Activated T-cell treated with anti-CD3 and anti-CD28 coated beads for 4 hours (primary cell): ENCODE data around the gene HRCT1.
"Not testable (repeated sequence)": the region's sequence is repeated elsewhere in the genome, so short reads cannot be mapped to it uniquely, and the experiment has no call there.

ENCODE experiments used
- DNase-seq: peaks from one replicate; pipeline ENCODE4 v3.0.0-alpha.2; 2020

The HRCT1 gene

DNA sequence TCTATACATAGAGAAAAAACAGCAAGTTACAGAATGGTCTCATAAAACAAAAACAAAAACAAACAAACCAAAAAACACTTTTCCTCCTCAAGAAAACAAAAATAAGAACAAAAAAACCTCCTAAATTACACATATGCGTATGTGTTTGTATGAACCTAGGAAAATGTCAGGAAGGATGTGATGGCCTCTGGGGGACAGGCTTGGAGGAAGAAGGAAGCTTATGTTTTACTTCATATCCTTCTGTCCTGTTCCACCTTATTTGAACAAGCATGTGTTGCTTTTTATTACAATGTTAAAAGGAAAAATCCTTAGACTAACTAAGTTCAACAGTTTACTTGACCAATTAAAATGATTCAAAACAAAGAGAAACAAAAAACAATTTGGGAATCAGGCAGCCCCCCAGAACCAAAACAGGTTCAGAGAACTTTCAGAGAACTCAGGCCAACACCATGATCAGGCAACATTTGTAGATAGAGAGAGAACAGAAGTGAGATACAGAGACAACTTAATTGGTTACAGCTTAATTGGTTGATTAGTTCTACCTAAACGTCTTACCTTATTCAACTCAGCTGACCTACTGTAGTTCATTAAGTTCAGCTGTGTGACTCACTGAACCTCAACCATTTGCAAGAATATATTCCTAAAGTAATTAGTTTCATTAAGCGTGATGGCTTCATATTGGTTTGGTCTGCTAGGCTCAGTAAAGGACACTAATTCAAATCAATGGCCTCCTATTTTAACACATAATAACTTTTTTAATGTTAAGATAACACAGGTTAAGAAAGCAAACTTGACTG lies 13.4 kb downstream of the HRCT1 start:
- DNase-seq = no peak

DNA sequence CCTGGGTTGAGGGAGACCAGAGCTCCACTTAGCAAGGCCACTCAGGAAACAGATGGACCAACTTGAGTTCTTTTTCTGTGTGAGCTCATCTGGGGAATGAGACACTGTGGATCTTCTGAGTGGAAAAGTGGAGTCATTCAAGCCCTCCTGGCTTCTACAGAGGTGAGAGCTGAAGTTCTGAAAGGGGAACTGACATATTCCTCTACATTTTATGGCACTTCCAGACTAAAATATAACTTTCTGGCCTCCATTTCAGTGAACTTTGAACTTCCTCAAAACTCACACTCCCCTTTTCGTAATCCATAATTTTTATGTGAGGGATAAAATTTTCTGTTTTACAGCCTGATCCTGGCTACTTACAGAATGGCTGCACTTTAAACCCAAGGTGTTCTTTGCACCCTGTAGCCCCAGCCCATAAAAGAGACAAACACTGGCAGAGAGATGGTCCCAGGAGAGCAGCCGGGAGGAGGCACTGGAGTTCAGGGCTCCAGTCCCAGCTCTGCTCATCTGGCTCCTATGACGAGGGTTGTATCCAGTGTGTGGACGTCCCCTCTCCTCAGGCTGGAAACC lies 14.1 kb downstream of the HRCT1 start:
- DNase-seq = no peak

DNA sequence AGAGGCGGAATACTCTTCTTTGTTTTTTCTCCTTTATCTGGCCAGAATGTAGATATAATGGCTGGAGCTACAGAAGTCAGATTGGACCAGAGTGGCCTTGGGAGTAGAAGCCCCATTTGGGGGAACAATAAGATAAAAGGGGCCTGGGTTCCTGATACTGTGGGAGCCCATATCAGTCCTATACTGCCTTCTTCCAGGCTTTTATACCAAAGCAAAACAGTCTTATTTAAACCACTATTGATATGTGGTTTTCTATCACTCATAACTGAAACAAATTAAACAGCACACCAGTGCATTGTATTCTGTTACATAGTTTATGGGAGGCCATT lies 17.6 kb downstream of the HRCT1 start:
- DNase-seq = no peak

DNA sequence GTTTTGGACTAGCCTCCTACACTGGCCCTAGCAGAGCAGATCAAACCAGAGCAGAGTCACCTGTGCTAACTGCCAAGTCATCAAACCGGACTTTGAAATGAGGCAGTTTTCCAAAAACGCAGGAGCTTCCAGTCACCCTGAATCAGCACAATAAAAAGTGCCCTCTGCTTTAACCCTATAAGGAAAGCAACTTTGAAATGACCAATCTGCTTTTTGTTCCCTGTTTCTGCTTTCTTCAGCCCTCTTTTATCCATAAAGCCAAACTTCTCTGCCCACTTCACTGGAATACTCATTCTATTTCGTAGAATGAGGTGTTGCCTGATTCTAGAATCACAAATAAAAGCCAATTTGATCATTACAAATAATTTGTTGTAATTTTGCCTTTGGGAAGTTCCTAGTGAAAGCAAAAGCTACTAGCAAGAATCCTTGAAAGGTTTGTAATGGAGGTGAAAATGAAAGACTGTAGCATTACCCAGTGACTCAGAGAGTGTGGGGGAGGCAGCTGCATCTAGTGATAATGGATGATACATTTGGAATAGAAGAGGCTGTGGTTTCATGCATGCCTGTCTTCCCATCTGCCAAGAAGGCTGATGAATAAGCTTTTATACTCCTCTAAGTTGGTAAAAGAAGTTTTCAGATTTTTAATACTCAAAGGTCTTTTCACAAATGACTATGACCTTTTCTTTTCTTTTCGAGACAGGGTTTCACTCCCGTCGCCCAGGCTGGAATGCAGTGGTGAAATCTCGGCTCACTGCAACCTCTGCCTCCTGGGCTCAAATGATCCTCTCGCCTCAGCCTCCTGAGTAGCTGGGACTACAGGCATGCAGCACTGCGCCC lies 18.1 kb downstream of the HRCT1 start:
- no peak for DNase-seq

DNA sequence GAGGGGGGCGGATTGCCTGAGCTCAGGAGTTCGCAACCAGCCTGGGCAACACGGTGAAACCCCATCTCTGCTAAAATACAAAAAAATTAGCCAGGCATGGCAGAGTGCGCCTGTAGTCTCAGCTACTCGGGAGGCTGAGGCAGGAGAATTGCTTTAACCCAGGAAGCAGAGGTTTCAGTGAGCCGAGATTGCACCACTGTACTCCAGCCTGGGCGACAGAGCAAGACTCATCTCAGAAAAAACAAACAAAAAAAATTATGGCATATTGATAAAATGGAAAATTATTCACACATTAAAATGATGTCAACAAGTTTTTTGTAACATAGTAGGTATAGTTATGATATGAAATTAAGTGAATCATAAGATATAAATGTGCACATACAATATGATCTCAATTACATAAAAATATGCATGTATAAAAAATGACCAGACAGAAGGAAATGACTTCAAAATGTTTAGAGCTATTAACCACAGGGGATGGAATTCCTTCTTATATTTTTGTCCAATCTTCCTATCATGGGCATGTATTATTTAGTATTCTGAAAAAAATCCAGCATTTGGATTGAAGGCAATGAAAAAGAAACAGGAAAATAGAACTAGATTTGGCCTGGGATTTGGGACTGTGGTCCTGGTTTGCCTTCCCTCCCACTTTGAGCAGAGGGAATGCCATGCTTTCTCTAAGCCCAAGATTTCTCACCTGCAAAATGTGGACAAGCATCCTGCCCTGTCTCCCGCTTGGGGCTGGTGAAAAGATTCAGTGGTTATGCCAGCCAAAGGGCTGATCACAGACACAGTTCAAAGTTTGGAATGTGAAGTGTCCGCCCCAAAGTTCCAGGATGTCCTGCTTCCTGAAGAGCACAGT lies 22.8 kb downstream of the HRCT1 start:
- DNase-seq = no peak

DNA sequence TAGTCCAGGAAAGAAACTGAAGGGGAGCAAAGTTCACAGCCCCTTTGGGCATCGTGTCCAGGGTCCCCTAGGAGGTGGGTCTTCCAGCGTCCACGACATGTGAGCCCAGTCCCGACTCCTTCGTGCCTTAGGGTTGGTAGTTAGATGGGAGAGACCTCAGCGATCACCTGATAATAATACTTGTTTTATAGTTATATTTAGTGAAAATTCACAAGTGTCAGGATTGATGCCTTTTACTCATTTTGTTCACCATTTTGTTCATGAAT lies 23.4 kb downstream of the HRCT1 start:
- DNase-seq = no peak

DNA sequence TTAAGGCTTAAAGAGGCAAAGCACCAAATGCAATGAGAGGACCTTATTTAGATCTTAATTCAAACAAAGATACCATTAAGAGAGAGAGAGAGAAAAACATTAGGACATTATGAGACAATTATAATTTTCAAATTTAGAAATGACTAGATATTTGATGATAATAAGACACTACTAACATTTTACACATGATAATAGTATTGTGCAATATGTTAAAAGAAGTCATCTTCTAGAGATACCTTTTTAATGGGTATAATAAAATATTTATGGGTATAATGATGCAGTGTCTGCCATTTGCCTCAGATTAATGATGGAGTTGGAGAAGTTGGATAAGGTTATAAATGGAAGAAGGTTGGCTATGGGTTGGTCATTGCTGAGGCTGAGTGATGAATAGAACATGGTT lies 24.5 kb downstream of the HRCT1 start:
- no peak for DNase-seq

DNA sequence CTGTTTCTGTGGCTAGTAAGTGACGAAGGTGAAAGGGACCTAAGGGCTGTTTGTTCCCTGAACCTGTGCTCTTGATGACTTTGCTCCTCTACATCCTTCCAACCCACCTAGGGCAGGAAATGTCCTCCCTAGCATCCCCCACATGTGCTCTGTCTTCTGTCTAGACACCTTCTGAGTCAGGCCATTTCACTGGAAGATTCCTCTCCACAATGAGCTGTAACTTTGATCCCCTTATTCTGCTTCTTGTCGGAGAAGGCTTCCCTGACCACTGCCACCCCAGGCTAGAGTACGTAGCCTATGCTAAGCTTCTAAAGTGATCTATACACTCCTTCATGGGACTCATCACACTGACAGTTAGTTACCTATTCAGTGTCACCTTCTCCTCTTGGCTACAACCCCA lies 25.0 kb downstream of the HRCT1 start:
- DNase-seq = no peak

DNA sequence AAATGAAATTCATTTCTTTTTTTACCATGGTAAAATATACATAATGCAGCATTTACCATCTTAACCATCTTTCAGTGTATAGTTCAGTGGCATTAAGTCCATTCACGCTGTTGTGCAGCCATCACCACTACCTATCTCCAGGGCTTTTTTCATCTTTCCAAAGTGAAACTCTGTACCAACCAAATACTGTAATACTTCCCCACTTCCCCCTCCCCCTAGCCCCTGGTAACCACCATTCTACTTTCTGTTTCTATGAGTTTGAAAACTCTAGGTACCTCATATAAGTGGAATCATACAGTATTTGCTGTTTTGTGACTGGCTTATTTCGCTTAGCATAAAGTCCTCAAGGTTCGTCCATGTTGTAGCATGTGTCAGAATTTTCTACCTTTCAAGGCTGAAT lies 26.7 kb downstream of the HRCT1 start:
- no peak for DNase-seq

DNA sequence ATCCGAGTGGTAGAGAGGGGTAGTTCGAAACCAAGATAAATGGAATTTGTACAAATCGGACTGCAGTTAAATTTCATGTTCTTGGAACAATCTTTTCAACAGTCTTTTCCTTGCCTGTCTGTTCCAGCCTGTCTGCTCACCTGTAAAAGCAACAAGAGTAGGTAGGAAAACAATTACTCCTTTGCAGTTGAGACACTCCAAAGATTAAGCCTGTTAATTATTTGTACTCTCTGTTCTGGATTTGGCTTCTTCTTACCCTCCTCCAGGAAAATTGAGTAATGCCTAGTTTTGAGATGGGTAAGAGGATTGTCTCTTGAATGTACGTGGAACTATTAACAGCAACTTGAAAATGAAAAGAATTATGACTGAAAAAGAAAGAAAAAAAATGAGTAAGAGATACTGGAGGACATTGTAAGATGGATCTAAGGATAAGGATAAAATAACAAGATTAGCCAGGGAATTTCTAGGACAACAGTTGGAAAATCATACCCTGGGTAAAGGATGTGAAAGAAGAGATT lies 27.6 kb downstream of the HRCT1 start:
- DNase-seq = no peak

DNA sequence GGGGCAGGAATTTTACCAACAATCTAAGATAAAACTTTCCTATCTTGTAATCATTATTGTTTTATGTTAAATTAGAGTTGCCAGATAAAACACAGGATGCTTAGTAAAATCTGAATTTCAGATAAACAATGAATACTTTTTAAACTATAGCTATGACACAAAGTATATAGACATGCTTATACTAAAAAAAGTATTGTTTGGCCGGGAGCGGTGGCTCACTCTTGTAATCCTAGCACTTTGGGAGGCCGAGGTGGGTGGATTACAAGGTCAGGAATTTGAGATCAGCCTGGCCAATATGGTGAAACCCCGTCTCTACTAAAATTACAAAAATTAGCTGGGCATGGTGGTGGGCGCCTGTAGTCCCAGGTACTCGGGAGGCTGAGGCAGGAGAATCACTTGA lies 28.1 kb downstream of the HRCT1 start:
- DNase-seq = not testable (repeated sequence)

DNA sequence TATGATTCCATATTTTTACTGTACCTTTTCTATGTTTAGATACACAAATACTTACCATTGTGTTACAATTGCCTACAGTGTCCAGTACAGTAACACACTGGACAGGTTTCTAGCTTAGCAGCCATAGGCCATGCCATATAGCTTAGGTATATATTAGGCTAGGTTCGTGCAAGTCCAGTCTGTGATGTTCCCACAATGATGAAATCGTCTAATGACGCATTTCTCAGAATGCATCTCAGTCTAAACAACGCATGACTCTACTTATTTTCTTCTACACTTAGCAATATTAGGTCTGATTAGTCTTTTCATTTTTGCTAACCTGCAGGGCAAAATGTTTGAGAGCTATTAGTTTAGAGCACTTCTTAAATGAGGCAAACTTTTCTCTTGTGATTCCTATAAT lies 29.3 kb downstream of the HRCT1 start:
- no peak for DNase-seq

DNA sequence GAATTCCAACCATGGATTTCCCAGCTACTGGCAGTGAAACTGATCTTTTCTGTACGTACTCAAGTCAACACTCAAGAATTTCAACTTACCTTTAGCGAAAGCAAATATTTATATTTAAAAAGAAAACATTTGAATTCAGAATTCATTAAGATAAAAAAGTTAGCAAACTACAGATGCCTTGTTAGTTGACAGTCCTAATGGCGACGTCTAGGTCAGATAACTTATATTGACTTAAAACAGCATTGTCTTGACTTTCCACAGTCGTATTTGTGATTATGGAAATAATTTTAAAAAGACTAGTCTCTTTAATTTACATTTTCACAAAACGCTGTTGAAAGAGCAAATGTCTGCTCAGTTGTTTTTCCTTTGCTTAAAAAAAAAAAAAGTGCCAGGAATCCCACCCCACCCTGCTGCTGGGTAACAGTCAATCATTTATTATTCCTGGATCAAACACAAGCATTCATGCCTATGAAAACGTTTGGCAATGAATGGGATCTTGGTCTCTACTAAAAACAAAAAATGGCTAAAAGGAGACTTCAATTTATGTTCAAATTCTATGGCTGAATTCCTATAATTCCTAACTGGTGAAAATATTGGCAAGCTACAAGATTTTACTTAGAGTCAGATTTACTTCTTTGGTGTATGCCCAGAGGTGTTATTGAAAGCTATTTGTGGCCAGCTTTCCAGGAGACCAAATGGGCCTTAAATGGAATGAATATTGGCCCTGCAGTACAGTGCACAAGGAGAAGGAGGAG lies 29.9 kb downstream of the HRCT1 start:
- no peak for DNase-seq

DNA sequence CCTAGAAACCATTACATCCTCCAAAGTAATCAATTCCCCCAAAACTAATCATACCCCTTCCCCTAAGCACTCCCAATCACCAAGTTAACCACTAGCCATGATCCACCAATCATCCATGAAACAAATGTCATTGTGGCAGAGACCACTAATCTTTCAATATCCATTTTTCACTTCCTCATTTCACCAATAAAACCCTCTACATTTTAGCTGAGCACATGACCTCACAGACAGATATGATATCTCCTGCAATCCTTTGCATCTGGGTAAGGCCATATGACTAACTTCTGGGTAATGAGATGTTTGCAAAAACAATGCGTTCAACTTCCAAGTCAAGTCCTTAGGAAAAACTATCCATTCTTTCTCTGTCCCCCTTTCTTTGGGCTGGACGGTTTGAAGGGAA lies 31.2 kb downstream of the HRCT1 start:
- no peak for DNase-seq

DNA sequence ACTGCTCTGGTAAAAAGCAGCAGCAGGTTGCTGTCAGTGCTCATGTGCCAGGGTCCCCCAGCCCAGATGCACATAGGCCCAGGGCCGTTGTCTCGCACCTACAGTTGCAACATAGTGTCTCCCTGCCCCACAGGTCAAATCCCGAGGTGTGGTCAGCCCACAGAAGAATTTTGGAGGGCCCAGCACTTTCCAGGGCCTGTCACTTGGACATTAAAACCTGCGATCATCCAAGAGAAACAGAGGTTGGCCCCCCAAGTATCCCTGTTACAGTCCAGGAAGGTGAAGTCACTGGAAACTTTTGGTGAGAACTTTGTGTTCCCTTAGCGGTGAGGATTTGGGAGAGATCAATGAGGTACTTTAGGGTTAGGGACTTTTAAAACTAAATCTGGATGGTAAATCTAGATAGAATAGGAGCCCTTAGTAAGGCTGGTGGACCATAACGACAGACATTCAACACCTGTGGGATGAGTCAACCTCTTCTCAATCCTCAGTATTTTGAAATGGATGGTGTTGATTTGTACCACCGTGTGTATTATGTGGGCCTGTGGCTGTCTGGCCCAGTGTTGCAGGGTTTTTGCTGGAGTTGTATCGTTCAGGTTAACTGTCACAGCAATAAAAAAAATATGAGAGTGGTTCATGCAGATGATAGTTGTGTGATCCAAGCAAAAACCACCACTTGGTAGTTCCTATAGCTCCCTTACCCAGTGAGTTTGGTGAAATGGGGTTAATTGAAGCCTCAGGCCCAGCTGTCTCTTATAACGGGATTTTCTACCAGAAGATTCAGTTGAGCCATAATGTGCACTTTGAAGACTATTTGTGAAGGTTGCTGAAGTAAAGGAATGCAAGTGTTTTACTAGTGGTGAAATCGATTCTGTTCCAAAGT lies 32.7 kb downstream of the HRCT1 start:
- no peak for DNase-seq

DNA sequence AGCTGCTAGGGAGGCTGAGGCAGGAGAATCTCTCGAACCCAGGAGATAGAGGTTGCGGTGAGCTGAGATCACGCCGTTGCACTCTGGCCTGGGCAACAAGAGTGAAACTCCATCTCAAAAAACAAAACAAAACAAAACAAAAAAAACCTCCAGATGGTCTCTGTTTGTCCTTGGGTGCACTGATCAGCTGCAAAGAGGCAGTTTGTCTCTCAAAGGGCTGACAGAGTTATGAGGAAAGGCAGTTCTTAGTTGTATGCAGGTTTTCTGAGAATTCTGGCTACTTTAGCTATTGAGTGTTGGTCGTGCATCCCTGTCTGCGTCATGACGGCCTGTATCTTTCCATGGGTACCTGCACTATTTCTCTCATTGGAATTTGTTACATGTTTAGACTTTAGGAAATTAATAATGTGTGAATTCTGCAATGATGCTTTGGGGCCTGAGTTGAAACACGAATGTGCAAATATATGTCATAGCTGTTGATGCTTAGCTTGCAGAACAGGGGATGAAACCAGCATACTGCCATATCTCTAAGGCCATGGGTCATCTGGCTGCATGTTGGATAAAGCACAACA lies 33.8 kb downstream of the HRCT1 start:
- DNase-seq = no peak

DNA sequence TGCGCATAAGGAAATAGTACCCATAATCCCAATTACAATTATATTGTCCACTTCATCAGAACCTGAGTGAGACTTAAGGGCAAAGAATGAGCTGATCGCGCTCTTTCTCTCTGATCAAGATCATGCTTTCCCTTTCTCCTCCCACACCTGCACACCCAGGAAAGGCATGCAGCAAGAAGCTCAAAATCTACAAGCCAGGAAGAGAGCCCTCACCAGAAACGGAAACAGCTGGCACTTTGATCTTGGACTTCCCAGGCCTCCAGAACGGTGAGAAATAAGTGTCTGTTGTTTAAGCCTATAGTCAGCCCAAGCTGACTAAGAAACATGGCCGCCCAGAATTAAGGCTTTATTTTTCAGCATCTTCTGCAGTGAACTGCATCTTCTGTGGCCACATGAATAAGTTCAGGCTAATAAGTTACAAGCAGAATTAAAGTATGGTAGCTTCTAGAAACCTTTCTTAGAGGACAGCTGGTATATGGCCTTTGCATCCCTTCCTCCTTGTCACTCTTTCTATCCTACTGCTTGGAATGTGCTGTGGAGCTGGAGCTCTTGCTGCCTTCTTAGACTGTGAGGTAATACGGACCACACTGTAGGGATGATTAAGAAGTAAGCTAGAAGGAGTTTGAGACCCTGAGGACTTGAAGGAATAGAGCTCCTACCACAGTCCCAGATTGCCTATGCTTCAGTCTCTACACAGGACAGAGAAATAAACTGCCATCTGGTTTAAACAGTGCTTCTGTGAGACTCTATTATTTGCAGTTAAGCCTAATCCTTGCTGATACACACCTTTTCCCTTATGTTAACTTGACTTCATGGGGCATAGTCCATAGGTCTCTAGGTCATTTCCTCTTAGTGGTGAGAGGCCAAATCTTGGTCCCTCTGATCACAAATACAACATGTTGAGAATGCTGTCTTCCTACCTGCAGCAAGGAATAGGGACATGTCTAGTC lies 34.7 kb downstream of the HRCT1 start:
- no peak for DNase-seq

DNA sequence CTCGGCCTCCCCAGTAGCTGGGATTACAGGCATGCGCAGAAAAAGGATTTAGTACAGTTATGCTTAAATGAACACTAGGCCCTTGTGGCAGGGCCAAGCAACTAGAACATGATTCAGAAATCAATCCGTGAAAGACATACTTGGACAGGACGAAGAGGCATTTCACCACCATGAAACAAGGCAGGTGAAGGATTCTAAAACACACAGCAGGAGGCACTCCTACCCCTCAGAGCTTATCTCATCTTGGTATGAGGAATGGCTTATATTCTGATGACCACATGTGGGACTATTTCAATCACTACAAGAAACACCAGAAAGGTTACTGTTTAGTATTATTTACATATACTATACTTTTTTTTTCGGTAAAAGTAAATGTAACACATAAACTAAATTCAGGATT lies 36.3 kb downstream of the HRCT1 start:
- no peak for DNase-seq

DNA sequence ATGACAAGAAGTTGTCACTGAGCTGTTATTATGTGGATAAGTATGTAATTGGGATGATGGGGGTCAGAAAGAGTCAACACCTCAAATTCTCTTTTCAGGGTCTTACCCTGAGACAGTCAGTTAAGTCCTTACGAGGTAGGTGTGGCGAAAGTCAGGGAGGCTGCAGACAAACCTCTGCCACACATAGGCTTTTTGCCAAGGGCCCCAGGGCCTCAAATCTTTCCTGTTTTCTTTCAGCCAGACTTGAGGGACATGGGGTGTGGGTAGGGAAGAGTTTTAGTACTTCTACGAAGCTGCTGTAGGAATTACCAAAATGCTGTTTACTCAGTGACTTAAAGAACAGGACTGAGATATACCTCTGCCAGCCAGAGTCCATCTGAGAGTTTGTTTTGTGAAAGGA lies 38.2 kb downstream of the HRCT1 start:
- DNase-seq = no peak

DNA sequence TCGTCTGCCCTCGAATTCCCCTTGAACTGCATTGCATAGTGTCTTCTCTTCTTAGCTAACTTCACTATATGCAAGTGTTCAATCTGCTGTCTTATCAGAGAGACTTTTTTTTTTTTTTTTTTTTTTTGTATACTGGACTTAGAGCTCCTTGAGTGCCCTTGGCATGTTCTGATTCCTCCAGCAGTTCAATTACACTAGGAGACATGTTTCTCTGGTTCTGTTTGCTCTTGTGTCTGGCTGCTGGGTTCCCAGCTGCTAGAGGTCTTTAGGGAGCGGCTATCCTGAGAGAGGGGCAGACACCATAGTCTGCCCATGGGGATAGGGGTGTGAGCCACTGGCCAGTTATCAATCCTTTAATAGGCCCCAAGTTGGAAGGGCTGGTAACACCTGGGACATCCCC lies 38.8 kb downstream of the HRCT1 start:
- DNase-seq = no peak
